Thoracic aorta endothelial cell (primary cell): ENCODE measurements around the gene LRRC53. TPM values are rescaled to one million over a fixed set of nuclear protein-coding genes. Genes with fewer than 3 reads are reported as not detected.

Source experiments
- total RNA-seq: library from RNA; depleted of rRNA; stranded (reverse); fragments of >200 nt; gene quantifications from 2 replicates; pipeline ENCODE4 v1.2.3, GENCODE V29; 2012

LRRC53 gene, protein sequence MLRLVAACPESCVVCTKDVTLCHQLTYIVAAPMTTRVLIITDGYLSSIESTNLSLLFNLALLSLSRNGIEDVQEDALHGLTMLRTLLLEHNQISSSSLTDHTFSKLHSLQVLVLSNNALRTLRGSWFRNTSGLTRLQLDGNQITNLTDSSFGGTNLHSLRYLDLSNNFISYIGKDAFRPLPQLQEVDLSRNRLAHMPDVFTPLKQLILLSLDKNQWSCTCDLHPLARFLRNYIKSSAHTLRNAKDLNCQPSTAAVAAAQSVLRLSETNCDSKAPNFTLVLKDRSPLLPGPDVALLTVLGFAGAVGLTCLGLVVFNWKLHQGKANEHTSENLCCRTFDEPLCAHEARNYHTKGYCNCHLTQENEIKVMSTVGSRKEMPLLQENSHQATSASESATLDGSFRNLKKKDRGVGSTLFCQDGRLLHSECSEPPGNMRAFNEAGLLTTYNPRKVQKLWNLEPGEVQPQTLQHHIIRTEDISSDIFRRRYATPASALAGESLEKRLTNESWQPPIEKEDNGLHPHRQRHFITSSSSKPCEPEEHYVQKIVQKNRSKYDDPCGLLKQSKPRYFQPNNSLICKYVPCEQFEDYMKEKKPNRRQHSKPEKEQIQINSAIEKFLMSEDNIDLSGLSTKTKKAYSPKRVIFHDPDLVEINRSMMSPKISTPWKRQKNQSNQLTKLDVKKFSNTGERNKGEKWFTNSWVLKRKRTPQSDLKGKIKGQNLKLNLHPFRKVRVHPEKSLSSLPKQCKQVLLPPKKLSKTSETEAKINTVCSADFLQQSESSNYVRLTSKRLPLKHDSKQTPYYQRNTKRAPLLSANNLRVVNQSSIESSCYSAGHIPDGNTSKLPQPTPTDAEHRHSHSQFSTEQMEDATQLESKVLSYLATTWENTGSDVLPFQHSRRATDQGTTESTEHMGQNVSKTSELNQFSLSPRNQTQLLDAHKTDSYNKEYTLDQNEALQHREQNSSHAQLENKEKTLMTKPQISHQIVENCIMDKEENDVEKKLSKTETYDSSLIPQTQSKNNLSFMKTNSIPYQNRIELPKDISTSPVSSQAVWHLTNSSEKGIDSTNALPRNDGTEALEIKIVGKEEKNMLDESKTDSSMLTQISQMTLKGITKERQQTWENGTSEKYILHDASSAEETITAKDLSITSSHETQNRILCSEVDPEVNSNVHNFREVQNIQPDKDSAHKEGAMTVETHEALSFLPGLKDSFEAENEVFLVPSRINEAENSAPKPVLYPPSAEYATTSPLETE
- total RNA-seq, result not detected in 2 replicates

DNA sequence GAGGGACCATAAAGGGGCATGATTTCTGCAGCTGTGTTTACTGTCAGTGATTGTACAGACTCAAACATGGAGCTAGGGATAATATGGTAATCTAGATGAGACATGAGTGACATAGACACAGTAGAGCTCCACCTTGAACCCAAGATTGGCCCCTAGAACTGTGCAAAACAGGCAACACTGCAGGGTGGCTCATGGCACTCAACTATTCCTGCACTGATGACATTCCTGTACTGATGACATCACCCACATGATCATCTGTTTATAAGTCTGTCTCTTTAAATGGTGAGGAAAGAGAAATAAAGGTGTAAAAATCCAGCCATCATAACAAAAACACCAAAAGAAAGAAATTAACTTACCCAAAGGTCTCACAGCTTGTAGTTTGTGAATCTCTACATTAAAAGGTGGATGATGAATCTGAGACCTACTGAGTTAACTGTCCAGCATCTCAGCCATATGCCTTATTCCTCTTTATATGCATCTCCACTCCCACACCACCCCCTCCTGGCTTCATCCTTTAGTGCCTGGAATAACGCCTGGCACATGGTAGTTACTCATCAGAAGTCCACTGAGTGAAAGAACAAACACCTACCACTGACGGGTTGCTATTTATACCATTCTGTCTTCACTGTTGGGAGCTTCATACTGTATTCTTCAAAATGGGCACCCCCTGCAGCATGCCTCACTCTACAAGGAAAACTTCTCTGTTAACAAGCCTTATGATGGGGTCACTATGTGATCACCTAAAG lies at the start of gene LRRC53:
Gene LRRC53, minus strand, starts transcription at position 442 of the 746 bp plus-strand sequence. CDS start 29,262 bp downstream, outside the sequence.

Other genes with a start within 250 kb of the LRRC53 start
- gene ERICH3, start 161.2 kb upstream of the LRRC53 start, total RNA-seq, result not detected in 2 replicates
- 46.0 and 49.3 TPM in 2 replicates for gene CRYZ, start 220.4 kb upstream of the LRRC53 start, total RNA-seq
- 25.7 and 26.1 TPM in 2 replicates for gene TYW3, start 220.5 kb upstream of the LRRC53 start, total RNA-seq